GM12891 (cell line): Measurements from ENCODE around the gene TUBB1.

ENCODE experiments used
- PAX5 ChIP-seq: IDR thresholded peaks from 2 replicates; pipeline ENCODE4 v1.6.1; 2011; ENCODE audit warnings: low read length, moderate library complexity, mild to moderate bottlenecking; ENCODE audit not compliant: insufficient read depth, severe bottlenecking
- POLR2A ChIP-seq: IDR thresholded peaks from 2 replicates; pipeline ENCODE4 v1.6.1; 2011; ENCODE audit warnings: low read depth, low read length, control low read depth
- POLR2AphosphoS5 ChIP-seq: IDR thresholded peaks from 2 replicates; pipeline ENCODE4 v1.6.1; 2011; ENCODE audit warnings: low read depth, low read length, control low read depth
- POU2F2 ChIP-seq: IDR thresholded peaks from 2 replicates; pipeline ENCODE4 v1.6.1; 2011; ENCODE audit warnings: low read depth, mild to moderate bottlenecking, control low read depth, low read length, moderate library complexity
- TAF1 ChIP-seq: IDR thresholded peaks from 2 replicates; pipeline ENCODE4 v1.6.1; 2011; ENCODE audit warnings: low read depth, low read length, control low read depth

GRCh38 chr20:59055302-59055701 lies 36.1 kb downstream of the TUBB1 start:
- TF ChIP-seq POLR2AphosphoS5 = no peak
- TF ChIP-seq TAF1 = no peak
- TF ChIP-seq POLR2A = no peak
- no peak for TF ChIP-seq POU2F2
- no peak for TF ChIP-seq PAX5
